ENCODE measurements around the gene NRN1L.
"Not testable (repeated sequence)": the region's sequence is repeated elsewhere in the genome, so short reads cannot be mapped to it uniquely, and the experiment has no call there.

The NRN1L gene

GRCh38 chr16:67883146-67883871, 1.4 kb upstream of the NRN1L start:
- DNase-seq, result no peak

GRCh38 chr16:67883872-67884261, 818 bp upstream of the NRN1L start:
- peak; percentile 69 to 74 for DNase-seq

GRCh38 chr16:67885545-67885944, 860 bp downstream of the NRN1L start:
- no peak for DNase-seq

GRCh38 chr16:67885976-67886375, 1.3 kb downstream of the NRN1L start:
- DNase-seq, result no peak

- DNase-seq, result no peak
Observed at GRCh38 chr16:67886387-67886786, 1.7 kb downstream of the NRN1L start.

- DNase-seq, result no peak
Observed at GRCh38 chr16:67888331-67888730, 3.6 kb downstream of the NRN1L start.

GRCh38 chr16:67892375-67892774, 7.7 kb downstream of the NRN1L start:
- DNase-seq, result no peak

GRCh38 chr16:67892899-67893742, 8.4 kb downstream of the NRN1L start, which contains the start of gene PSKH1:
TSS of gene PSKH1 (plus strand) at chr16:67893254. CDS start at chr16:67908750, 15,496 bp downstream.
- DNase-seq, result peak; percentile 94

- no peak for DNase-seq
Observed at GRCh38 chr16:67893743-67894399, 9.2 kb downstream of the NRN1L start.

- no peak for DNase-seq
Observed at GRCh38 chr16:67897231-67897630, 12.5 kb downstream of the NRN1L start.

GRCh38 chr16:67901734-67902133, 17.0 kb downstream of the NRN1L start:
- DNase-seq, result no peak

- no peak for DNase-seq
Observed at GRCh38 chr16:67902831-67903230, 18.1 kb downstream of the NRN1L start.

- DNase-seq, result no peak
Observed at GRCh38 chr16:67907397-67908180, 22.9 kb downstream of the NRN1L start.

- no peak for DNase-seq
Observed at GRCh38 chr16:67909056-67909742, 24.5 kb downstream of the NRN1L start.

- DNase-seq, result no peak
Observed at GRCh38 chr16:67910158-67910557, 25.5 kb downstream of the NRN1L start.

GRCh38 chr16:67914758-67915495, 30.2 kb downstream of the NRN1L start:
- DNase-seq, result no peak

GRCh38 chr16:67915496-67915769, 30.7 kb downstream of the NRN1L start:
- DNase-seq, result not testable (repeated sequence)

- no peak for DNase-seq
Observed at GRCh38 chr16:67915831-67916723, 31.4 kb downstream of the NRN1L start.

- no peak for DNase-seq
Observed at GRCh38 chr16:67917140-67917851, 32.6 kb downstream of the NRN1L start.

- DNase-seq, result no peak
Observed at GRCh38 chr16:67917852-67918236, 33.2 kb downstream of the NRN1L start.

Measured in CD4-positive, alpha-beta T cell treated with Interleukin-4 for 1 hour (primary cell).